Measurements from ENCODE around the gene CXCL17.

Gene CXCL17

DNA sequence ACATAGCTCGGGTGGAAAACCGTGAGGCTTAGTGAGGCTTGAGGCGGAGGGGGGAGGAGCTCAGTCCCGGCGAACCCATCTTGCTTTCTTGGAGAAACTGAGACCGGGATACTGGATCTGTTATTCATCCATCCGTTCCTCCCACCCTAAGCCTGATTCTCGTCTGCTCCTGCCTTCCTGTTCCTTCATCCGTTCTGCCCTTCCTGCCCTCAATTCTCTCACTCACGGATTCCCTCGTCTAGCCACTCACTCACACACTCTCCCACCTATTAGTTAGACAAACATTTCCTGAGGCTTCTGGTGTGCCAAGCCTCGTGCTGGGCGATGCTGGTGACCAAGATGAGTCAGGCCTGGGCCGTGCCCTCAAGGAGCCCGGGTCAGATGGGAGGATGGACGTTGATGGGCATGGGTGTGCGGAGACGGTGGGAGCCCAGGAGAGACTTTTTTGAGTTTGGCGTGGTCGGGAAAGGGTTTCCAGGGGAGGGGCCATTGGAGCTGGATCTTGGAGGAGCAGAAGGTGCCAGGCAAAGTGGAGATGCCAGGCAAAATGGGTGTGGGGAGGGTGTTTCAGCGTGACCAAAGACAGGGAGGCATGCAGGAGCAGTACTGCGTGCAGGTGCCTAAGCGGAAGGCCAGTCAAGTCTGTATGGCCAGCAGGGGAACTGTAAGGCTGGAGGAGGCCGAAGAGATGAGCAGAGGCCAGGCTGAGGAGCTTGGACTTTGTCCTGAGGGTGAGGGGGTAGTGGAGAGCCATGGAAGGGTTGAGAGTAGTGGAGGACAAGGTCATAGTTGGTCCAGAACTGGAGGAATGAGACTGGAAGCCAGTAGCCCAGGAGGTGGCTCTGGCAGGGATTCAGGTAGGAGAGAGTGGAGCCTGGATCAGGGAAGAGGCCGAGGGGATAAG, 45.2 kb downstream of the CXCL17 start:
- no peaks in the 10 kb centered on the region; the same call in none of the 2 replicates for H3K36me3 ChIP-seq (ENCODE audit: control insufficient read depth, low read length)
- peaks cover 33% of the 10 kb centered on the region for H3K4me1 ChIP-seq (ENCODE audit: control insufficient read depth, low read length)
- H3F3A ChIP-seq (ENCODE audit: control insufficient read depth, insufficient read depth): peaks cover 5% of the 10 kb centered on the region; the same call in 1 of the 2 replicates
- peaks cover 15% of the 10 kb centered on the region for H3K79me2 ChIP-seq (ENCODE audit: control insufficient read depth, low read length)
- no peaks in the 10 kb centered on the region; the same call in 1 of the 2 replicates for H4K20me1 ChIP-seq (ENCODE audit: control insufficient read depth, insufficient read depth, low read depth, low read length)
- peak overlapping the region; percentile 26; the same call in 1 of the 2 replicates for H3K27ac ChIP-seq (ENCODE audit: low read depth, low read length)
- TF ChIP-seq EZH2phosphoT487 (IDR thresholded peaks at IDR 0.05; ENCODE audit: borderline replicate concordance, low read length): no peak
- TF ChIP-seq, protein P1, sequence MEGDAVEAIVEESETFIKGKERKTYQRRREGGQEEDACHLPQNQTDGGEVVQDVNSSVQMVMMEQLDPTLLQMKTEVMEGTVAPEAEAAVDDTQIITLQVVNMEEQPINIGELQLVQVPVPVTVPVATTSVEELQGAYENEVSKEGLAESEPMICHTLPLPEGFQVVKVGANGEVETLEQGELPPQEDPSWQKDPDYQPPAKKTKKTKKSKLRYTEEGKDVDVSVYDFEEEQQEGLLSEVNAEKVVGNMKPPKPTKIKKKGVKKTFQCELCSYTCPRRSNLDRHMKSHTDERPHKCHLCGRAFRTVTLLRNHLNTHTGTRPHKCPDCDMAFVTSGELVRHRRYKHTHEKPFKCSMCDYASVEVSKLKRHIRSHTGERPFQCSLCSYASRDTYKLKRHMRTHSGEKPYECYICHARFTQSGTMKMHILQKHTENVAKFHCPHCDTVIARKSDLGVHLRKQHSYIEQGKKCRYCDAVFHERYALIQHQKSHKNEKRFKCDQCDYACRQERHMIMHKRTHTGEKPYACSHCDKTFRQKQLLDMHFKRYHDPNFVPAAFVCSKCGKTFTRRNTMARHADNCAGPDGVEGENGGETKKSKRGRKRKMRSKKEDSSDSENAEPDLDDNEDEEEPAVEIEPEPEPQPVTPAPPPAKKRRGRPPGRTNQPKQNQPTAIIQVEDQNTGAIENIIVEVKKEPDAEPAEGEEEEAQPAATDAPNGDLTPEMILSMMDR (IDR thresholded peaks at IDR 0.05; ENCODE audit: low read depth, low read length, poor library complexity, severe bottlenecking): no peak
- H3K9me3 ChIP-seq (ENCODE audit: control insufficient read depth, insufficient read depth, low read length): no peaks in the 10 kb centered on the region
- H3K27me3 ChIP-seq (ENCODE audit: control insufficient read depth, low read length): peaks cover 3% of the 10 kb centered on the region; the same call in 1 of the 2 replicates
- H3K4me2 ChIP-seq (ENCODE audit: low read length): peak overlapping the region; percentile 87
- H3K4me3 ChIP-seq (ENCODE audit: low read length): peak overlapping the region; percentile 87
- no peaks in the 10 kb centered on the region for H3K9me2 ChIP-seq (replicated peaks; ENCODE audit: control insufficient read depth, low read length)

DNA sequence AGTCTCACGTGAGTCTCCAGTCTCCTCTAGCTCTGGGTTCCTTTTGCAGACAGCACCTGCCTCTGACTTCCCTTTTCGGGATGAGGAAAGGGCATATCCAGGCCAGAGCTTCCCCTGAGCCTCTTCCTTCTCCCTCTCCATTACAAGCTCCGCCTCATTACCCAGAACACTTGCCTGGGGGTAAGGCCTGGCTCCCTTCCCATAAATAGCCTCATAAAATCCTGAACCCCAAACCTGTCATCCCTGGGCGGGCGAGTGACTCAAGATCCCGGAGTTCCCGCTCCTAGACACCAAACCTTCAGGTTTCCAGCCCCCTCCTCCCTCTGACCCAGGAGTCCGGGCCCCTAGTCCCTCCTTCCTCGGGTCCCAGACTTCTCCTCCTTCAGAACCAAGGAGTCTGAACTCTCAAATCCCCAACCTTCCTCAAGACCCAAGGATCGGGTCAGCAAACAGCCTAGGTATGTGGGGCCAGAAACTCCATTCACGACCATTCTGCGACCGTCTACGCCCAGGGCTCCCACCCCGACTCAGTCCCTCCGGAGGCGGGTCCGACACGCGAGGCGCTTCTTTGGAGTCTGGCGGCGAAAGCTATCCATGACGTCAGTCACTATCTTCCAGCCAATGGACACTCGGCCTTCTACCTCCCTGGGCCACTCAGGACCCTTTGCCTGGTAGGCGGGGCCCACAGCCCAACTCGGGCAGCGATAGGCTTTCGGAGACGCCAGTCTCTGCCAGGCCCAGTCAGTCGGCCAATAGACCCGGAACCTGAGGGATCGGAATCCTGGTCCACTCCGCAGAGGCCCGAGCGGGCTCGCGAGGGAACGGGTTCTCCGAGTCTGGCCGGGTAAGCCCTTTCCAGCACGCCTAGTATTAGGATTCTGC, 46.1 kb downstream of the CXCL17 start:
- Histone ChIP-seq H3K27me3 (ENCODE audit: control insufficient read depth, low read length) (peaks cover 3% of the 10 kb centered on the region; the same call in 1 of the 2 replicates), H3F3A (ENCODE audit: control insufficient read depth, insufficient read depth) (peaks cover 5% of the 10 kb centered on the region; the same call in 1 of the 2 replicates), H4K20me1 (ENCODE audit: control insufficient read depth, insufficient read depth, low read depth, low read length) (no peaks in the 10 kb centered on the region; the same call in 1 of the 2 replicates), H3K9me3 (ENCODE audit: control insufficient read depth, insufficient read depth, low read length) (no peaks in the 10 kb centered on the region), H3K4me3 (ENCODE audit: low read length) (peak overlapping the region; percentile 87), H3K4me1 (ENCODE audit: control insufficient read depth, low read length) (peaks cover 27% of the 10 kb centered on the region), H3K4me2 (ENCODE audit: low read length) (peak overlapping the region; percentile 87), H3K79me2 (ENCODE audit: control insufficient read depth, low read length) (peaks cover 15% of the 10 kb centered on the region), H3K9me2 (replicated peaks; ENCODE audit: control insufficient read depth, low read length) (no peaks in the 10 kb centered on the region), H3K36me3 (ENCODE audit: control insufficient read depth, low read length) (no peaks in the 10 kb centered on the region; the same call in 1 of the 2 replicates), H3K27ac (ENCODE audit: low read depth, low read length) (peak overlapping the region; percentile 55)
- TF ChIP-seq, protein P1 (IDR thresholded peaks at IDR 0.05; ENCODE audit: low read depth, low read length, poor library complexity, severe bottlenecking): no peak
- TF ChIP-seq EZH2phosphoT487 (IDR thresholded peaks at IDR 0.05; ENCODE audit: borderline replicate concordance, low read length): no peak

DNA sequence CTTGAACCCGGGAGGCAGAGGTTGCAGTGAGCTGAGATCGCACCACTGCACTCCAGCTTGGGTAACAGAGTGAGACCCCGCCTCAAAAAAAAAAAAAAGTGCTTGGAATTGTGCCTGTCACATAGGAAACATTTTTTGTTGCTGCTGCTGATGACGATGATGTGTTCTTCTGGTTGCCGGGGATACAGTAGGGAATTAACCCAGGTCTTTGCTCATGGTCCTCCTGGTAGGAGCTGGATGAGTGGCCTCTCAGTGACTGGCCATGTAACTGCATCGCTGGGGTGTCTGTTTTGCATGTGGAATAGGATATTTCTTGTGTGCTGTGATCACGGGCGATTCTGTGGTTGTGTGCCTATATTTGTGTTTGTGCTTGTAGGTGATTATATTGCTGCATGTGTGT, 48.0 kb downstream of the CXCL17 start:
- H3K36me3 ChIP-seq (ENCODE audit: control insufficient read depth, low read length): no peaks in the 10 kb centered on the region; the same call in 1 of the 2 replicates
- H3F3A ChIP-seq (ENCODE audit: control insufficient read depth, insufficient read depth): 0 out of 2 replicates have a peak, but pooled peaks cover 3% of the 10 kb centered on the region
- H3K4me3 ChIP-seq (ENCODE audit: low read length): no peak overlapping the region
- no peaks in the 10 kb centered on the region for H4K20me1 ChIP-seq (ENCODE audit: control insufficient read depth, insufficient read depth, low read depth, low read length)
- no peak overlapping the region for H3K4me2 ChIP-seq (ENCODE audit: low read length)
- peaks cover 12% of the 10 kb centered on the region for H3K79me2 ChIP-seq (ENCODE audit: control insufficient read depth, low read length)
- no peaks in the 10 kb centered on the region for H3K9me2 ChIP-seq (replicated peaks; ENCODE audit: control insufficient read depth, low read length)
- H3K27me3 ChIP-seq (ENCODE audit: control insufficient read depth, low read length): peaks cover 12% of the 10 kb centered on the region
- H3K4me1 ChIP-seq (ENCODE audit: control insufficient read depth, low read length): peaks cover 18% of the 10 kb centered on the region
- H3K9me3 ChIP-seq (ENCODE audit: control insufficient read depth, insufficient read depth, low read length): no peaks in the 10 kb centered on the region
- no peak for TF ChIP-seq EZH2phosphoT487 (IDR thresholded peaks at IDR 0.05; ENCODE audit: borderline replicate concordance, low read length)
- TF ChIP-seq, protein P1 (IDR thresholded peaks at IDR 0.05; ENCODE audit: low read depth, low read length, poor library complexity, severe bottlenecking): no peak
- H3K27ac ChIP-seq (ENCODE audit: low read depth, low read length): no peak overlapping the region

All from DOHH2 (cell line).